ENCODE data around the gene CORO2B. TPM values are rescaled to one million over a fixed set of nuclear protein-coding genes. Genes with fewer than 3 reads are reported as not detected.

Gene CORO2B
- total and polyA plus RNA-seq, 2 of the 4 experiments (the other 2 are of a cell fraction), result 9.3 to 39.3 TPM

GRCh38 chr15:68676926-68677325 is 98.1 kb downstream of the CORO2B start:
- CTCF ChIA-PET, result no interaction called here
- no peak overlapping the region for H4K5ac ChIP-seq (ENCODE audit: low read depth, low read length)
- H2AK9ac ChIP-seq (replicated peaks; ENCODE audit: low read depth, low read length, poor library complexity), result no peak overlapping the region
- no peak overlapping the region for H3K27ac ChIP-seq (ENCODE audit: insufficient read depth, low read length)
- DNase-seq (no peak), ATAC-seq (ENCODE audit: low read depth) (no peak)
- H3K23ac ChIP-seq (ENCODE audit: low read depth, low read length), result no peak overlapping the region
- peaks cover 3% of the 10 kb centered on the region; the same call in 1 of the 2 replicates for H4K20me1 ChIP-seq (ENCODE audit: insufficient read depth, low read length)
- H3K9ac ChIP-seq (ENCODE audit: low read depth, low read length), result no peak overlapping the region
- no peak overlapping the region for H2AK5ac ChIP-seq (ENCODE audit: low read depth, low read length)
- H3K14ac ChIP-seq (replicated peaks; ENCODE audit: low read depth, low read length), result no peak overlapping the region
- dilution Hi-C loops (cut with HindIII; ENCODE audit: low sequenced_read_pairs, unreplicated experiment) (no loop called here), in situ Hi-C loops (cut with MboI; ENCODE audit: low sequenced_read_pairs) (no loop called here), intact Hi-C loops (cut with micrococcal nuclease) (no loop called here)
- WGBS, 2 experiments (ENCODE audit: extremely low coverage in 2 of 2, insufficient read length in 1 of 2), result 100% methylated on average over 1 of the region's 4 CpGs; no CpG with 5 or more reads in 1 of the 2 experiments
- no peaks in the 10 kb centered on the region for H3K27me3 ChIP-seq (ENCODE audit: control insufficient read depth, insufficient read depth, low read length)
- no peak overlapping the region for H4K91ac ChIP-seq (ENCODE audit: insufficient read depth, low read depth, low read length)
- no peak overlapping the region for H4K8ac ChIP-seq (ENCODE audit: low read depth in 2 of 2, low read length in 2 of 2)
- H2BK120ac ChIP-seq (ENCODE audit: low read depth, low read length), result no peak overlapping the region
- H2AFZ ChIP-seq (replicated peaks; ENCODE audit: low read length, poor library complexity), result peak overlapping the region; percentile 41
- no peaks in the 10 kb centered on the region for H3K36me3 ChIP-seq (ENCODE audit: control insufficient read depth, insufficient read depth, low read length)
- H2BK5ac ChIP-seq (ENCODE audit: low read depth, low read length, poor library complexity, severe bottlenecking), result no peak overlapping the region
- H3K79me1 ChIP-seq (ENCODE audit: low read depth in 1 of 2, low read length in 2 of 2), result no peaks in the 10 kb centered on the region; a peak in 1 of 4 replicates
- H2BK15ac ChIP-seq (ENCODE audit: low read depth, low read length), result no peak overlapping the region
- no peaks in the 10 kb centered on the region for H3K4me1 ChIP-seq (ENCODE audit: control insufficient read depth, insufficient read depth, low read length)
- POLR2A ChIA-PET (ENCODE audit: unreplicated experiment), result no interaction called here
- no peak overlapping the region for H3K4me3 ChIP-seq (ENCODE audit: insufficient read depth, low read depth, low read length)
- H3K18ac ChIP-seq (ENCODE audit: low read depth, low read length), result no peak overlapping the region
- TF ChIP-seq RAD21 (IDR thresholded peaks at IDR 0.05; ENCODE audit: low read length), result no peak
- no peak for TF ChIP-seq CTCF (conservative IDR thresholded peaks at IDR 0.05; ENCODE audit: low read depth, low read length)
- TF ChIP-seq NFE2L2 (IDR thresholded peaks at IDR 0.05; ENCODE audit: low read depth, low read length), result no peak
- no peak for TF ChIP-seq MXI1 (IDR thresholded peaks at IDR 0.05; ENCODE audit: borderline replicate concordance, low read depth, low read length)
- no peak for TF ChIP-seq FOS (IDR thresholded peaks at IDR 0.05; ENCODE audit: low read depth, low read length)
- no peak overlapping the region for H3K4ac ChIP-seq (ENCODE audit: low read depth, low read length)
- H3K56ac ChIP-seq (ENCODE audit: extremely low read depth, insufficient read depth, low read length), result no peak overlapping the region
- BruUV-seq (replicated peaks), result no TSS peak
- H3K4me2 ChIP-seq (ENCODE audit: low read depth, low read length), result no peak overlapping the region
- no peak overlapping the region for H2BK20ac ChIP-seq (ENCODE audit: low read depth, low read length)
- no peaks in the 10 kb centered on the region for H3K9me3 ChIP-seq (ENCODE audit: control insufficient read depth, insufficient read depth, low read length)
- H3K9me1 ChIP-seq (ENCODE audit: insufficient read depth, low read length), result no peaks in the 10 kb centered on the region
